Kidney (tissue), 14 donors: ENCODE data around the gene CDX1. TPM values are rescaled to one million over a fixed set of nuclear protein-coding genes. Genes with fewer than 3 reads are reported as not detected.

Experiments
- DNase-seq, 5 donors: peaks; one replicate each; pipeline ENCODE4 v3.0.0-alpha.2; 2013 to 2020
- FAIRE-seq: peaks from 2 replicates; lab custom pipeline; 2012; peaks lifted over from hg19 to GRCh38; lab: Jason Lieb, UNC
- H3K27ac ChIP-seq, 2 donors: one replicate each; pipeline ENCODE4 v1.7.0; 2013; ENCODE audit warnings: low read depth in 2 of 2, low read length in 2 of 2, inconsistent platforms in 1 of 2
- H3K27me3 ChIP-seq: one replicate; pipeline ENCODE4 v1.7.1; 2013; ENCODE audit warnings: low read length, inconsistent platforms; ENCODE audit not compliant: control insufficient read depth, insufficient read depth
- H3K36me3 ChIP-seq, 3 donors: one replicate each; pipeline versions ENCODE4 v1.7.0 to v1.7.1; 2013; ENCODE audit warnings: low read length in 3 of 3, control low read depth in 1 of 3, inconsistent platforms in 1 of 3; ENCODE audit not compliant: insufficient read depth in 3 of 3, control insufficient read depth in 2 of 3
- H3K4me1 ChIP-seq, 3 donors: one replicate each; pipeline versions ENCODE4 v1.7.0 to v1.7.1; 2013; ENCODE audit warnings: low read length in 3 of 3, inconsistent platforms in 1 of 3, low read depth in 1 of 3; ENCODE audit not compliant: control insufficient read depth in 2 of 3, insufficient read depth in 2 of 3
- H3K4me3 ChIP-seq, 3 donors: one replicate each; pipeline versions ENCODE4 v1.7.0 to v1.8.1; 2013; ENCODE audit warnings: low read length in 3 of 3, control low read depth in 1 of 3, inconsistent platforms in 1 of 3
- H3K9ac ChIP-seq, 3 donors: one replicate each; pipeline versions ENCODE4 v1.7.0 to v1.7.1; 2013; ENCODE audit warnings: low read length in 3 of 3, control low read depth in 1 of 3, inconsistent platforms in 1 of 3
- H3K9me3 ChIP-seq, 3 donors: one replicate each; pipeline versions ENCODE4 v1.7.0 to v1.7.1; 2013; ENCODE audit warnings: low read length in 3 of 3, control low read depth in 1 of 3, inconsistent platforms in 1 of 3; ENCODE audit not compliant: control insufficient read depth in 2 of 3, insufficient read depth in 1 of 3
- CTCF ChIP-seq: IDR thresholded peaks from 3 replicates; pipeline ENCODE4 v1.5.1; 2012; ENCODE audit warnings: mild to moderate bottlenecking, moderate library complexity, borderline replicate concordance; ENCODE audit not compliant: insufficient read depth; ENCODE audit errors: extremely low read depth
- intact Hi-C: fragments of 100-400 bp; cut with DNase I; formaldehyde crosslinking; loops from one replicate; pipeline ENCODE4 v1.11.1; 2022
- polyA plus RNA-seq: library from polyadenylated mRNA; stranded (reverse); fragments of 350-450 nt; fragmentation: Illumina TruSeq; extraction: RNeasy Lipid Tissue Mini Kit (QIAGEN cat#74804); gene quantifications from one replicate; pipeline ENCODE4 v1.2.3, GENCODE V29; 2014; ENCODE audit warnings: low read depth, low replicate concordance; ENCODE audit not compliant: insufficient read depth
- total RNA-seq: library from RNA; stranded (reverse); fragmentation: NEBNext Ultra II Directional; extraction: Animal tissue kit (Norgen Biotek cat#: 25700); gene quantifications from one replicate; pipeline ENCODE4 v1.2.1, GENCODE V29; 2021
- donor health status: control.
- donor health status: control.
- donor health status: control.
- donor health status: control.
- donor health status: control.
- donor health status: DM: yes; HTN: yes; CAD: no.
- donor health status: Normal renal cell carcinoma (clear cell type).

CDX1 gene
- total and polyA plus RNA-seq, 2 donors from 2014 or later = 0.39 TPM; not detected in 1

GRCh38 chr5:150118561-150119229 lies 47.9 kb upstream of the CDX1 start:
- H3K36me3 ChIP-seq = no peaks in the 10 kb centered on the region
- no peaks in the 10 kb centered on the region for H3K9me3 ChIP-seq
- no peaks in the 10 kb centered on the region for H3K27me3 ChIP-seq
- no peak overlapping the region for H3K27ac ChIP-seq
- H3K4me3 ChIP-seq = no peak overlapping the region
- no peak for TF ChIP-seq CTCF
- DNase-seq (peak in 2 of 5 donors; percentile 4 to 45), FAIRE-seq (no peak)
- H3K9ac ChIP-seq = no peak overlapping the region
- H3K4me1 ChIP-seq = no peaks in the 10 kb centered on the region
- intact Hi-C loops = no loop called here

DNA sequence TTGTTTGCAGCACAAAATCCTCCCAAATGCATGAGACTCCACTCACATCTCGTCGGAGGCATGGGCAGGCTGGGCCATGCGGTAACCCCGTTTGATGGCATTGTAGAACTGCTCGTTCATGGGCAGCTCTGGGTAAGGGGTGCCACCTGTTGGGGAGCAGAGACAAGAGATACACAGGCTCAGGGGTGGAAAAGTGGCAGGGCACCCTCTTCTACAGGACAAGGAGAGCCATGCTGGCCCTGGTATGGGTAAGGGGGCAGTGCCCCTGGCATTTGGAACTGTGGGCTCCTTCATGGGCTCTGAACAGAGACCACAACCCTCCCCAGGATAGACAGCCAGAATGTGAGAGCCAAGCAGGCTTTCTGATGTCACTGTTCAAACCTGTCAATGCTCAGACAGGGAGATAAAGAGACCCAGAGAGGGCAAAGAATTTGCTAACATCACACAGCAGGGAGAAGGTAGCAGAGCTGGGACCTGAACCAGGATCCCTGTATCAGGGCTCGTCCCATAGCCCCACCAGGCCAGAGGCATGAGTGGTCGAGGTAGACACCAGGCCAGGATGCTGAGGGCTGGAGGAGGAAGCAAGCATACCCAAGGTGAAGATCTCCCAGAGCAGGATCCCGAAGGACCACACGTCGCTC lies 47.0 kb upstream of the CDX1 start:
- Histone ChIP-seq H3K9ac (no peak overlapping the region), H3K27me3 (no peaks in the 10 kb centered on the region), H3K9me3 (no peaks in the 10 kb centered on the region), H3K4me3 (no peak overlapping the region), H3K4me1 (no peaks in the 10 kb centered on the region), H3K27ac (no peak overlapping the region), H3K36me3 (no peaks in the 10 kb centered on the region)
- no peak for TF ChIP-seq CTCF
- DNase-seq (peak in 1 of 5 donors; percentile 43), FAIRE-seq (no peak)
- intact Hi-C loops = no loop called here

GRCh38 chr5:150120062-150120441 lies 46.5 kb upstream of the CDX1 start:
- H3K27me3 ChIP-seq = no peaks in the 10 kb centered on the region
- TF ChIP-seq CTCF = no peak
- FAIRE-seq (no peak), DNase-seq (peak in 1 of 5 donors; percentile 36)
- no peak overlapping the region for H3K4me3 ChIP-seq
- intact Hi-C loops = no loop called here
- H3K36me3 ChIP-seq = no peaks in the 10 kb centered on the region
- no peak overlapping the region for H3K27ac ChIP-seq
- no peak overlapping the region for H3K9ac ChIP-seq
- no peaks in the 10 kb centered on the region for H3K9me3 ChIP-seq
- no peaks in the 10 kb centered on the region for H3K4me1 ChIP-seq
